Esophagus muscularis mucosa (tissue), 4 donors: ENCODE results near the gene ZNF813.

Source experiments
- EP300 ChIP-seq: sonication (generic); formaldehyde crosslinking; IDR thresholded peaks from one replicate; pipeline ENCODE4 v1.6.1; 2017; ENCODE audit warnings: antibody characterized with exemption
- POLR2A ChIP-seq: fragments of 450-650 bp; IDR thresholded peaks from one replicate; pipeline ENCODE4 v1.6.1; 2017; ENCODE audit warnings: antibody characterized with exemption, moderate library complexity, mild to moderate bottlenecking, low read depth
- POLR2AphosphoS5 ChIP-seq, 2 donors: sonication (generic); formaldehyde crosslinking; IDR thresholded peaks; one replicate each; pipeline ENCODE4 v1.6.1; 2017; ENCODE audit warnings: antibody characterized with exemption in 2 of 2
- TF ChIP-seq, protein P1 (sequence below), 3 experiments: fragments of 200-600 bp in 2 of 3; fragments of 450-650 bp in 1 of 3; sonication (generic) in 2 of 3; IDR thresholded peaks; one replicate each; pipeline ENCODE4 v1.5.1; 2017 to 2019; ENCODE audit warnings: antibody characterized with exemption in 3 of 3, mild to moderate bottlenecking in 2 of 3, moderate library complexity in 1 of 3

DNA sequence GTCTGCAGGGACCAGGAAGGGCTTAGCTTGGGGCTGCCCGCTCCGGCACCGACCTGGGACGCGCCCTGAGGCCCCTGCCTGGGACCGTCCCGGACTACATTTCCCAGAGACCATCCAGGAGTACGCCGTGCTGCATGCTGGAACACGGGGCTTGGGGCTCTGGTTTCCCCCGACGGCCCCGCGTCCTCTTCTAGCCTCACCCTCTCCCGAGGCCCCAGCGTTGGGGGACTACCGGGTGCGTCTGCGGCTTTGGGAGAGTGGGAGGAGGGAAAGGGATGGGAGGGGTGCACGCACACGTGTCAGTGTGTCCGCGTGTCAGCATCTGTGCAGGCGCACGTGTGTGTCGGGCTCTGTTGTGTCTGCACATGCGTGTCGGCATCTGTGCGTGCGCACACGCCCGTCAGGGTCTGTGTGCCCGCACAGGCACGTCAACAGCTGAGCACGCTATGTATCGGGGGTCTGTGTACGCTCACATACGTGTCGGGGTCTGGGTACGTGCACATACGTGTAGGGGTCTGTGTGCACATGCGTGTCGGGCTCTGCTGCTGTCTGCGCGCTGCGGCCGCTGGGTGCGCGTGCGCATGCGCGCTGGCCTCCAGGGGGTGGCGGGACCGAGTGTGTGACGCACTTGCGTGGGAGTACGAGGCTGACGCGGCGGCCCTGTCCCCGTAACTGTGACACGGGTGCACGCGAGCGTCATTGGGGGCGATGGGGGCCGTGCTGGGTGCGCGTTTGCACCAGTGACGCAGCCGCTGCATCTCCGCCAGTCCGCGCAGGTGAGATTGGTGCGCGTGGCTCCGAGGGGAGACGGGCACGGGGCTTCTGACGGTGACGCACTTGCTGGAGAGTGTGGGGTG is 70.2 kb downstream of the ZNF813 start, which contains the start of gene ZNF331:
- TF ChIP-seq, protein P1, sequence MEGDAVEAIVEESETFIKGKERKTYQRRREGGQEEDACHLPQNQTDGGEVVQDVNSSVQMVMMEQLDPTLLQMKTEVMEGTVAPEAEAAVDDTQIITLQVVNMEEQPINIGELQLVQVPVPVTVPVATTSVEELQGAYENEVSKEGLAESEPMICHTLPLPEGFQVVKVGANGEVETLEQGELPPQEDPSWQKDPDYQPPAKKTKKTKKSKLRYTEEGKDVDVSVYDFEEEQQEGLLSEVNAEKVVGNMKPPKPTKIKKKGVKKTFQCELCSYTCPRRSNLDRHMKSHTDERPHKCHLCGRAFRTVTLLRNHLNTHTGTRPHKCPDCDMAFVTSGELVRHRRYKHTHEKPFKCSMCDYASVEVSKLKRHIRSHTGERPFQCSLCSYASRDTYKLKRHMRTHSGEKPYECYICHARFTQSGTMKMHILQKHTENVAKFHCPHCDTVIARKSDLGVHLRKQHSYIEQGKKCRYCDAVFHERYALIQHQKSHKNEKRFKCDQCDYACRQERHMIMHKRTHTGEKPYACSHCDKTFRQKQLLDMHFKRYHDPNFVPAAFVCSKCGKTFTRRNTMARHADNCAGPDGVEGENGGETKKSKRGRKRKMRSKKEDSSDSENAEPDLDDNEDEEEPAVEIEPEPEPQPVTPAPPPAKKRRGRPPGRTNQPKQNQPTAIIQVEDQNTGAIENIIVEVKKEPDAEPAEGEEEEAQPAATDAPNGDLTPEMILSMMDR (IDR thresholded peaks at IDR 0.05): peak in 1 of 3 experiments; percentile 58
- peak; percentile 86 to 91 for TF ChIP-seq POLR2AphosphoS5 (IDR thresholded peaks at IDR 0.05)
- no peak for TF ChIP-seq EP300
- TF ChIP-seq POLR2A: peak; percentile 37
